DOHH2 (cell line): ENCODE data around the gene PLA2G4A.

Experiments
- H3F3A ChIP-seq: fragments of 200-600 bp; sonication (generic), shearing (Covaris generic); 2 replicates; pipeline ENCODE4 v1.6.0; 2016; ENCODE audit warnings: antibody characterized with exemption, mild to moderate bottlenecking; ENCODE audit not compliant: control insufficient read depth, insufficient read depth
- H3K27ac ChIP-seq: fragments of 200-600 bp; sonication (generic); 2 replicates; pipeline ENCODE4 v1.5.1; 2014; ENCODE audit warnings: low read depth, mild to moderate bottlenecking, low read length, moderate library complexity
- H3K27me3 ChIP-seq: fragments of 200-600 bp; sonication (generic); 2 replicates; pipeline ENCODE4 v1.6.1; 2014; ENCODE audit warnings: mild to moderate bottlenecking, low read length, mixed read lengths; ENCODE audit not compliant: control insufficient read depth
- H3K36me3 ChIP-seq: fragments of 200-600 bp; sonication (generic); 2 replicates; pipeline ENCODE4 v1.6.1; 2014; ENCODE audit warnings: mild to moderate bottlenecking, low read length, moderate library complexity, mixed read lengths; ENCODE audit not compliant: control insufficient read depth
- H3K4me1 ChIP-seq: fragments of 200-600 bp; sonication (generic); 2 replicates; pipeline ENCODE4 v1.6.1; 2014; ENCODE audit warnings: mild to moderate bottlenecking, low read length, mixed read lengths; ENCODE audit not compliant: control insufficient read depth
- H3K4me2 ChIP-seq: fragments of 200-600 bp; sonication (generic); 2 replicates; pipeline ENCODE4 v1.6.0; 2014; ENCODE audit warnings: mild to moderate bottlenecking, low read length, moderate library complexity
- H3K4me3 ChIP-seq: fragments of 200-600 bp; sonication (generic); 2 replicates; pipeline ENCODE4 v1.5.1; 2014; ENCODE audit warnings: mild to moderate bottlenecking, low read length, mixed read lengths
- H3K79me2 ChIP-seq: fragments of 200-600 bp; sonication (generic); 2 replicates; pipeline ENCODE4 v1.6.1; 2014; ENCODE audit warnings: mild to moderate bottlenecking, low read length, mixed read lengths; ENCODE audit not compliant: control insufficient read depth
- H3K9me2 ChIP-seq: fragments of 200-600 bp; sonication (generic); replicated peaks from 2 replicates; pipeline ENCODE4 v1.6.1; 2014; ENCODE audit warnings: mild to moderate bottlenecking, low read length, mixed read lengths; ENCODE audit not compliant: control insufficient read depth
- H3K9me3 ChIP-seq: fragments of 200-600 bp; sonication (generic); 2 replicates; pipeline ENCODE4 v1.6.1; 2014; ENCODE audit warnings: antibody characterized with exemption, low read length, mixed read lengths; ENCODE audit not compliant: control insufficient read depth, insufficient read depth
- H4K20me1 ChIP-seq: fragments of 200-600 bp; sonication (generic); 2 replicates; pipeline ENCODE4 v1.6.0; 2014; ENCODE audit warnings: low read depth, mild to moderate bottlenecking, antibody characterized with exemption, low read length, moderate library complexity; ENCODE audit not compliant: control insufficient read depth, insufficient read depth
- EZH2phosphoT487 ChIP-seq: fragments of 200-600 bp; sonication (generic); IDR thresholded peaks from 2 replicates; pipeline ENCODE4 v1.6.1; 2017; ENCODE audit warnings: borderline replicate concordance, mild to moderate bottlenecking, antibody characterized with exemption, low read length, moderate library complexity, mixed read lengths
- TF ChIP-seq, protein P1 (sequence below): fragments of 200-600 bp; sonication (generic); IDR thresholded peaks from one replicate; pipeline ENCODE4 v1.5.1; 2014; ENCODE audit warnings: antibody characterized with exemption, mild to moderate bottlenecking, low read depth, low read length; ENCODE audit not compliant: poor library complexity, severe bottlenecking

PLA2G4A gene

DNA sequence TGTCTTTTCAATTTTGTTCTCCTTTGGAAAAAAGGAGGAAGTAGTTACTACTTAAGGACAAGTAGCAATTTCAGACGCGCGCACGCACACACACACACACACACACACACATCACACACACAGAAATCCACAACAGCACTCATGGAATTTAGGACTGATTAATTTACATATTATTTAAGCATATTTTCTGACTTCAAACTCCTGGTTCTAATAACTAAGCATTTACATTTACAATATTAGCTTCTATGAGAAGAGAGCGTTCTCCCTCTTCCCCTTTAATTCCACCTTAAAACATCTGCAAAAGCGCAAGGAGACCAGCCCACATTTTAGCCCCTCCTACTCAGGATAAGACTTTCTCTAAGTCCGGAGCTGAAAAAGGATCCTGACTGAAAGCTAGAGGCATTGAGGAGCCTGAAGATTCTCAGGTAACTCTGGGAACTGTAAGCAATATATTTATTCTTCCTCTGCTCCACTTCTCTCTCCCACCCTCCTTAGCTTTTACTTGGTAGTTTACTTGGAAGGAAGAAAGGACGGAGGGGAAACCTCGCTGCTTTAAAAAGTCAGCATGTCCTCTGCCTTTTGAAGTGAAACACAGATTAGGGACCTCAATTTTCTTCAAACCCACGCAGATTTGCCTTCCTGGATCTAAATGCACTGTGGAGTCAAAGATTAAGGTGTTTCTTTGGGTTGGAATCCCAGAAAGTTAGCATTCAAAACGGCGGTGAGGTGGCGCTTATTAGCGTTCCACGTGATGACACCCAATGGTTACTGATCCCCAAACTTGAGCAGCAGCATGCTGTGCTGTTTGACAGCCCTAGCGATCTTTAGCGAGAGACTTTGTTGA lies at the start of gene PLA2G4A:
TSS of gene PLA2G4A (plus strand) at position 339 of the 844 bp plus-strand sequence. CDS start 25,406 bp downstream, outside the sequence.
- Histone ChIP-seq H4K20me1 (no peaks in the 10 kb centered on the region), H3K4me2 (no peak within 1 kb of the TSS), H3K79me2 (no peaks in the 10 kb centered on the region), H3K36me3 (no peaks in the 10 kb centered on the region), H3K27ac (no peak within 1 kb of the TSS), H3K27me3 (no peaks in the 10 kb centered on the region), H3K4me3 (no peak within 1 kb of the TSS), H3K9me3 (no peaks in the 10 kb centered on the region), H3K9me2 (no peaks in the 10 kb centered on the region), H3K4me1 (no peaks in the 10 kb centered on the region), H3F3A (no peaks in the 10 kb centered on the region)
- no peak for TF ChIP-seq EZH2phosphoT487
- TF ChIP-seq, protein P1, sequence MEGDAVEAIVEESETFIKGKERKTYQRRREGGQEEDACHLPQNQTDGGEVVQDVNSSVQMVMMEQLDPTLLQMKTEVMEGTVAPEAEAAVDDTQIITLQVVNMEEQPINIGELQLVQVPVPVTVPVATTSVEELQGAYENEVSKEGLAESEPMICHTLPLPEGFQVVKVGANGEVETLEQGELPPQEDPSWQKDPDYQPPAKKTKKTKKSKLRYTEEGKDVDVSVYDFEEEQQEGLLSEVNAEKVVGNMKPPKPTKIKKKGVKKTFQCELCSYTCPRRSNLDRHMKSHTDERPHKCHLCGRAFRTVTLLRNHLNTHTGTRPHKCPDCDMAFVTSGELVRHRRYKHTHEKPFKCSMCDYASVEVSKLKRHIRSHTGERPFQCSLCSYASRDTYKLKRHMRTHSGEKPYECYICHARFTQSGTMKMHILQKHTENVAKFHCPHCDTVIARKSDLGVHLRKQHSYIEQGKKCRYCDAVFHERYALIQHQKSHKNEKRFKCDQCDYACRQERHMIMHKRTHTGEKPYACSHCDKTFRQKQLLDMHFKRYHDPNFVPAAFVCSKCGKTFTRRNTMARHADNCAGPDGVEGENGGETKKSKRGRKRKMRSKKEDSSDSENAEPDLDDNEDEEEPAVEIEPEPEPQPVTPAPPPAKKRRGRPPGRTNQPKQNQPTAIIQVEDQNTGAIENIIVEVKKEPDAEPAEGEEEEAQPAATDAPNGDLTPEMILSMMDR: no peak

DNA sequence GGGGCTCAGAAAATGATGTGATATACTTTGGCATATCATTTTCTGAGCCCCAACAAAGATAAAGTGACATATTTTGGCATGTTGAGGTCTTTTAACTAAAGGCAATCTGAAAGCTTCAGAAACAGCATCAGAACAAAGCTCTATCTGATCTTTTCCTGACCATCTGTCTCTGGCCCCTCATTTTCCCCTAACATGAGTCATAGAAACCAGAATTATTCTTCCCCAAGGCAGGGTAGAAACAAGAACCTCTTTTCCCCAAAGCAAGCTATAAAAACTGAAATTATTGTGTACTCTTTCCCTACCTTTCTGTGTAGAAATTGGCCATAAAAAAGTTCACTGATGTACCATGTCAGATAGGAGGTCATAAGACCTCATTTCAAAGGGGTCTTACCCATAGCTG lies 48.7 kb upstream of the PLA2G4A start:
- Histone ChIP-seq H3F3A (no peaks in the 10 kb centered on the region), H4K20me1 (no peaks in the 10 kb centered on the region), H3K27ac (no peak overlapping the region), H3K9me3 (no peaks in the 10 kb centered on the region), H3K9me2 (no peaks in the 10 kb centered on the region), H3K4me1 (no peaks in the 10 kb centered on the region), H3K36me3 (no peaks in the 10 kb centered on the region), H3K27me3 (no peaks in the 10 kb centered on the region), H3K79me2 (no peaks in the 10 kb centered on the region), H3K4me2 (no peak overlapping the region), H3K4me3 (no peak overlapping the region)
- TF ChIP-seq EZH2phosphoT487: no peak
- TF ChIP-seq, protein P1: no peak

DNA sequence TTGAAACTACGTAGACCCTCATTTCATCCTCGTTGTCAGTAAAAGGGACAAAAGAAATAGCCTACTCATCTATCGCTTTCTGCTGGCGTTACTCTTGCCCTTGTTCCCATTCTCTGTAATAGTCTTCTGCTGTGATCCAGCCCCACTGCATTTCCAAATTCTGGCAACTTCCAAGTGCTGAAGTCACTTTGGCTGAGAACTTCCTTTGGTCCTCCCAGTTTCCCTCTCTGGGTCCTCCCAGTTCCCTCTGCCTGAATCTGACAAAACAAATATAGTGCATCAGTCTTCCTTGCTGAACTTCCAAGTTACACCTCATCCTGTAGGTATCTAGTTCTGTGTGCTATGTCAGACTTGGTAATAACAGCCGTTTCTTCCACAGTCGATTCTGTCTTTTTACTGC lies 47.0 kb upstream of the PLA2G4A start:
- no peaks in the 10 kb centered on the region for H3K36me3 ChIP-seq
- no peaks in the 10 kb centered on the region for H3K9me3 ChIP-seq
- H3K27ac ChIP-seq: no peak overlapping the region
- no peak overlapping the region for H3K4me3 ChIP-seq
- H4K20me1 ChIP-seq: no peaks in the 10 kb centered on the region
- H3K27me3 ChIP-seq: no peaks in the 10 kb centered on the region
- no peaks in the 10 kb centered on the region for H3K79me2 ChIP-seq
- no peaks in the 10 kb centered on the region for H3K4me1 ChIP-seq
- H3F3A ChIP-seq: no peaks in the 10 kb centered on the region
- TF ChIP-seq, protein P1: no peak
- no peak for TF ChIP-seq EZH2phosphoT487
- H3K9me2 ChIP-seq: no peaks in the 10 kb centered on the region
- H3K4me2 ChIP-seq: no peak overlapping the region
